ENCODE results near the gene TRUB2. TPM values are rescaled to one million over a fixed set of nuclear protein-coding genes. Genes with fewer than 3 reads are reported as not detected.

Gene TRUB2
- total and polyA plus RNA-seq, 2 of the 13 experiments (the other 11 are each of a cell fraction or from before 2014, with no cell fraction given): 22.3 to 41.2 TPM

DNA sequence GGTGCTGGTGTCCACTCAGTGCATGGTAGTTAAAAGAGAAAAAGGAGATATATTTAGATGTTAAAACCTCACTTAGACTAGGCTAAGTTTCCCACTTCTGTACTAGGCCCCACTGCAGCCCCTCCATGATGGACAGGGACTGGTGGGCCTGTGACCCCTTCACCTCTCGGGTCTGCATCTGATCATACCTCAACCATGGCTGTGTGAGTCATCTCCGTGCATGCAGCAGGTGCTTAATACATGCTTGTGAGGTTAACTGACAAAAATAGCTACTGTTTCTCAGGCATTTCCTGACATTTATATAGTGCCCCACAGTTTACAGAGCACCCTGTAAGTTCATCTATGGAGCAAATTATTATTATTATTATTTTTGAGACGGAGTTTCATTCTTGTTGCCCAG lies 40.5 kb upstream of the TRUB2 start:
- H3K36me3 ChIP-seq (replicated peaks in 1 of 2; ENCODE audit: control insufficient read depth in 1 of 2, insufficient read depth in 2 of 2, low read length in 2 of 2): 0 out of 5 replicates have a peak, but pooled peaks cover 0 to 1% of the 10 kb centered on the region in 2 experiments
- H2AFZ ChIP-seq (ENCODE audit: low read length): no peak overlapping the region
- H3K27ac ChIP-seq (ENCODE audit: extremely low read length, insufficient read depth, low read length): no peak overlapping the region
- peak overlapping the region in 1 of 3 experiments; percentile 59; a peak in 2 of 6 replicates for H3K4me3 ChIP-seq (replicated peaks in 1 of 3; ENCODE audit: insufficient read depth in 1 of 3, low read depth in 2 of 3, low read length in 3 of 3)
- in situ Hi-C loops (cut with HindIII; ENCODE audit: extremely low pct_ligation_motif_present, low pct_unique_long_range_greater_than_20kb) (loop anchor here (5.0 kb wide), 1 partner anchor 50 kb away; no protein-coding TSS in a partner anchor), intact Hi-C loops (cut with micrococcal nuclease; ENCODE audit: unreplicated experiment) (loop anchor here (1.0 to 2.0 kb wide), 3 partner anchors 50 to 68 kb away; partner anchors contain the start of gene CERCAM)
- H3K79me2 ChIP-seq (ENCODE audit: insufficient read depth, low read length): no peaks in the 10 kb centered on the region
- peaks cover 0 to 1% of the 10 kb centered on the region in 2 experiments; a peak in 1 of 5 replicates for H3K27me3 ChIP-seq (ENCODE audit: control insufficient read depth in 1 of 2, insufficient read depth in 2 of 2, low read length in 2 of 2)
- FAIRE-seq (no peak), DNase-seq (ENCODE audit: low spot score) (no peak), ATAC-seq (peak; percentile 2; the same call in 2 of the 3 replicates)
- WGBS (ENCODE audit: low lambda C conversion rate): 52% methylated on average over 3 of the region's 3 CpGs
- no peaks in the 10 kb centered on the region for H4K20me1 ChIP-seq (ENCODE audit: insufficient read depth, low read length)
- no peak overlapping the region for H3K9ac ChIP-seq (ENCODE audit: insufficient read depth, low read depth, low read length)
- peaks cover 32% of the 10 kb centered on the region for H3K4me1 ChIP-seq (ENCODE audit: insufficient read depth, low read length)
- no TSS peak for BruUV-seq (replicated peaks)
- peak overlapping the region; percentile 98 for H3K4me2 ChIP-seq (ENCODE audit: low read depth, low read length)
- TF ChIP-seq ZKSCAN8 (CRISPR knock-in tag; IDR thresholded peaks at IDR 0.05; ENCODE audit: borderline replicate concordance): peak; percentile 98
- no peak for TF ChIP-seq ZNF326 (CRISPR knock-in tag; IDR thresholded peaks at IDR 0.05; ENCODE audit: borderline replicate concordance)
- H3K9me3 ChIP-seq (ENCODE audit: low read length): no peaks in the 10 kb centered on the region
- ChIA-PET POLR2A (interaction anchor here (1.2 to 1.8 kb wide), 7 partner anchors 8 to 273 kb away, joined by 4 to 14 read pairs (median 6); partner anchors contain the start of genes GOLGA2, SWI5 and URM1), CTCF (ENCODE audit: low intra/inter-chr PET ratio, low total read pairs) (interaction anchor here (1.3 to 2.5 kb wide), 3 partner anchors 47 to 52 kb away, joined by 3 to 24 read pairs (median 9); no protein-coding TSS in a partner anchor)

- Histone ChIP-seq H2AFZ (ENCODE audit: low read length) (no peak overlapping the region), H3K4me3 (replicated peaks in 1 of 3; ENCODE audit: insufficient read depth in 1 of 3, low read depth in 2 of 3, low read length in 3 of 3) (peak overlapping the region in 1 of 3 experiments; percentile 59; a peak in 3 of 6 replicates), H3K79me2 (ENCODE audit: insufficient read depth, low read length) (no peaks in the 10 kb centered on the region), H3K4me1 (ENCODE audit: insufficient read depth, low read length) (peaks cover 34% of the 10 kb centered on the region), H3K4me2 (ENCODE audit: low read depth, low read length) (peak overlapping the region; percentile 98), H3K27me3 (ENCODE audit: control insufficient read depth in 1 of 2, insufficient read depth in 2 of 2, low read length in 2 of 2) (peaks cover 0 to 1% of the 10 kb centered on the region in 2 experiments; a peak in 1 of 5 replicates), H3K9ac (ENCODE audit: insufficient read depth, low read depth, low read length) (peak overlapping the region; percentile 45), H3K9me3 (ENCODE audit: low read length) (no peaks in the 10 kb centered on the region), H3K36me3 (replicated peaks in 1 of 2; ENCODE audit: control insufficient read depth in 1 of 2, insufficient read depth in 2 of 2, low read length in 2 of 2) (0 out of 5 replicates have a peak, but pooled peaks cover 0 to 1% of the 10 kb centered on the region in 2 experiments), H3K27ac (ENCODE audit: extremely low read length, insufficient read depth, low read length) (no peak overlapping the region), H4K20me1 (ENCODE audit: insufficient read depth, low read length) (no peaks in the 10 kb centered on the region)
- BruUV-seq (replicated peaks): no TSS peak
- peak; percentile 87 for ATAC-seq
- ChIA-PET POLR2A (interaction anchor here (1.2 to 1.5 kb wide), 6 partner anchors 9 to 273 kb away, joined by 4 to 14 read pairs (median 6); partner anchors contain the start of genes GOLGA2, SWI5 and URM1), CTCF (ENCODE audit: low intra/inter-chr PET ratio, low total read pairs) (interaction anchor here (1.3 to 2.5 kb wide), 3 partner anchors 48 to 52 kb away, joined by 3 to 24 read pairs (median 9); no protein-coding TSS in a partner anchor)
- peak; percentile 83 for FAIRE-seq
- WGBS (ENCODE audit: low lambda C conversion rate): 12% methylated on average over 14 of the region's 20 CpGs
- in situ Hi-C loops (cut with HindIII; ENCODE audit: extremely low pct_ligation_motif_present, low pct_unique_long_range_greater_than_20kb): loop anchor here (5.0 kb wide), 1 partner anchor 50 kb away; no protein-coding TSS in a partner anchor
- intact Hi-C loops (cut with micrococcal nuclease; ENCODE audit: unreplicated experiment): loop anchor here (1.0 to 2.0 kb wide), 3 partner anchors 50 to 67 kb away; partner anchors contain the start of gene CERCAM
- peak; percentile 67 for DNase-seq (ENCODE audit: low spot score)
- TF ChIP-seq GATAD1 (CRISPR knock-in tag; IDR thresholded peaks at IDR 0.05) (0 out of 2 replicates have a peak, but pooled peaks have one; percentile 45), IRF9 (CRISPR knock-in tag; IDR thresholded peaks at IDR 0.05; ENCODE audit: borderline replicate concordance) (peak; percentile 22; the same call in 1 of the 2 replicates), AGO2 (optimal IDR thresholded peaks at IDR 0.05; ENCODE audit: low read depth, low read length) (peak; percentile 87), KAT2B (IDR thresholded peaks at IDR 0.05; ENCODE audit: borderline replicate concordance, low read depth, low read length) (no peak), ZNF232 (CRISPR knock-in tag; IDR thresholded peaks at IDR 0.05; ENCODE audit: borderline replicate concordance) (no peak), HOXA3 (CRISPR knock-in tag; IDR thresholded peaks at IDR 0.05) (peak; percentile 23; the same call in 1 of the 2 replicates), CAMTA2 (CRISPR knock-in tag; IDR thresholded peaks at IDR 0.05; ENCODE audit: borderline replicate concordance) (0 out of 2 replicates have a peak, but pooled peaks have one; percentile 54), ZNF674 (CRISPR knock-in tag; IDR thresholded peaks at IDR 0.05; ENCODE audit: low read depth) (no peak)
Observed at GRCh38 chr9:128361986-128362646, 39.9 kb upstream of the TRUB2 start.
